BJ (cell line): Measurements from ENCODE around the gene DHX34. TPM values are rescaled to one million over a fixed set of nuclear protein-coding genes. Genes with fewer than 3 reads are reported as not detected.

Source experiments
- CTCF ChIA-PET: fragments of 350-600 bp; formaldehyde crosslinking; extraction: SDS; loops from one replicate; lab custom pipeline; 2021; ENCODE audit warnings: antibody characterized with exemption, inconsistent platforms; lab: Yijun Ruan, JAX
- POLR2A ChIA-PET: fragments of 300-600 bp; sonication (Branson Sonifier 250); formaldehyde crosslinking; extraction: SDS; loops from one replicate; lab custom pipeline; 2021; ENCODE audit warnings: antibody characterized with exemption; lab: Charles Lee
- DNase-seq: peaks from one replicate; pipeline ENCODE4 v3.0.0-alpha.2; 2011; ENCODE audit warnings: low read depth
- H3K27me3 ChIP-seq: 2 replicates; pipeline ENCODE4 v1.6.0; 2011; ENCODE audit warnings: low read length; ENCODE audit not compliant: control insufficient read depth, insufficient read depth
- H3K36me3 ChIP-seq: 2 replicates; pipeline ENCODE4 v1.5.1; 2011; ENCODE audit warnings: low read length; ENCODE audit not compliant: control insufficient read depth, insufficient read depth
- H3K4me3 ChIP-seq: 2 replicates; pipeline ENCODE4 v1.5.1; 2011; ENCODE audit warnings: low read depth, mild to moderate bottlenecking, control low read depth, low read length
- CTCF ChIP-seq: IDR thresholded peaks from 2 replicates; pipeline ENCODE4 v1.5.1; 2011; ENCODE audit warnings: low read depth, mild to moderate bottlenecking, control low read depth, inconsistent platforms, low read length, moderate library complexity; ENCODE audit not compliant: insufficient read depth
- polyA plus RNA-seq: library from polyadenylated mRNA; depleted of rRNA; stranded (reverse); fragments of >200 nt; gene quantifications from 2 replicates; pipeline ENCODE4 v1.2.3, GENCODE V29; 2011; rRNA removed

Gene DHX34
- polyA plus RNA-seq, 1 experiment, result 6.4 TPM

GRCh38 chr19:47432091-47432490 lies 83.0 kb downstream of the DHX34 start:
- no peak for DNase-seq
- H3K4me3 ChIP-seq, result no peak overlapping the region
- H3K27me3 ChIP-seq, result no peaks in the 10 kb centered on the region
- TF ChIP-seq CTCF, result no peak
- H3K36me3 ChIP-seq, result no peaks in the 10 kb centered on the region
- CTCF ChIA-PET, result interaction anchor here (1.0 to 10.0 kb wide), 4 partner anchors 52 to 358 kb away, joined by 3 to 428 read pairs (median 4); partner anchors contain the start of genes EHD2 and KPTN
- POLR2A ChIA-PET, result no interaction called here

Other genes starting within 250 kb of the DHX34 start
- gene ZC3H4, start 235.5 kb upstream of the DHX34 start, polyA plus RNA-seq, result 3.3 and 4.3 TPM in 2 replicates
- gene SAE1, start 218.5 kb upstream of the DHX34 start, polyA plus RNA-seq, result 138 and 156 TPM in 2 replicates
- gene BBC3, start 118.1 kb upstream of the DHX34 start, polyA plus RNA-seq, result 5.2 and 5.7 TPM in 2 replicates
- gene CCDC9, start 92.8 kb upstream of the DHX34 start, polyA plus RNA-seq, result 4.1 and 5.5 TPM in 2 replicates
- 2.2 and 2.9 TPM in 2 replicates for gene INAFM1, start 74.4 kb upstream of the DHX34 start, polyA plus RNA-seq
- 0.42 TPM in 2 replicates for gene C5AR1, start 39.5 kb upstream of the DHX34 start, polyA plus RNA-seq
- gene C5AR2, start 17.1 kb upstream of the DHX34 start, polyA plus RNA-seq, result 0.01 TPM in 1 of 2 replicates, not detected in the other
- gene MEIS3, start 70.2 kb downstream of the DHX34 start, polyA plus RNA-seq, result 35.0 and 51.3 TPM in 2 replicates
- 0.02 TPM in 1 of 2 replicates, not detected in the other for gene SLC8A2, start 122.6 kb downstream of the DHX34 start, polyA plus RNA-seq
- 7.0 and 12.1 TPM in 2 replicates for gene KPTN, start 134.9 kb downstream of the DHX34 start, polyA plus RNA-seq
- gene NAPA, start 165.7 kb downstream of the DHX34 start, polyA plus RNA-seq, result 100 and 203 TPM in 2 replicates
- 0.05 and 0.06 TPM in 2 replicates for gene ZNF541, start 223.8 kb downstream of the DHX34 start, polyA plus RNA-seq